Measurements from ENCODE around the gene ABL1.
A peak's percentile ranks its signal among the peaks of the same experiment; 100 is the strongest.
"Not testable (repeated sequence)": the region's sequence is repeated elsewhere in the genome, so short reads cannot be mapped to it uniquely, and the experiment has no call there.

Gene ABL1

GRCh38 chr9:130834371-130835336 lies at the start of gene ABL1:
Gene ABL1 (plus strand): TSS chr9:130835254. CDS start chr9:130835447, 193 bp downstream.
- DNase-seq = peak; percentile 63 to 67

- DNase-seq = no peak
Observed at GRCh38 chr9:130785940-130786508, 49.0 kb upstream of the ABL1 start.

- DNase-seq = no peak
Observed at GRCh38 chr9:130786526-130786925, 48.5 kb upstream of the ABL1 start.

- no peak for DNase-seq
Observed at GRCh38 chr9:130789747-130790672, 45.0 kb upstream of the ABL1 start.

GRCh38 chr9:130791303-130791894 lies 43.7 kb upstream of the ABL1 start:
- DNase-seq = no peak

GRCh38 chr9:130793589-130793988 lies 41.5 kb upstream of the ABL1 start:
- DNase-seq = no peak

GRCh38 chr9:130794021-130794420 lies 41.0 kb upstream of the ABL1 start:
- DNase-seq = not testable (repeated sequence)

- not testable (repeated sequence) for DNase-seq
Observed at GRCh38 chr9:130794423-130794822, 40.6 kb upstream of the ABL1 start.

- no peak for DNase-seq
Observed at GRCh38 chr9:130794923-130795495, 40.0 kb upstream of the ABL1 start.

- not testable (repeated sequence) for DNase-seq
Observed at GRCh38 chr9:130803116-130803515, 31.9 kb upstream of the ABL1 start.

- no peak for DNase-seq
Observed at GRCh38 chr9:130805510-130806326, 29.3 kb upstream of the ABL1 start.

- no peak for DNase-seq
Observed at GRCh38 chr9:130806327-130806716, 28.7 kb upstream of the ABL1 start.

- DNase-seq = no peak
Observed at GRCh38 chr9:130810609-130811136, 24.4 kb upstream of the ABL1 start.

- no peak for DNase-seq
Observed at GRCh38 chr9:130815242-130815808, 19.7 kb upstream of the ABL1 start.

GRCh38 chr9:130817914-130818313 lies 17.1 kb upstream of the ABL1 start:
- DNase-seq = no peak

GRCh38 chr9:130820135-130820738 lies 14.8 kb upstream of the ABL1 start:
- DNase-seq = no peak

- no peak for DNase-seq
Observed at GRCh38 chr9:130823435-130823834, 11.6 kb upstream of the ABL1 start.

- DNase-seq = no peak
Observed at GRCh38 chr9:130824079-130824478, 11.0 kb upstream of the ABL1 start.

- DNase-seq = no peak
Observed at GRCh38 chr9:130824643-130825350, 10.3 kb upstream of the ABL1 start.

GRCh38 chr9:130825351-130825651 lies 9.8 kb upstream of the ABL1 start:
- DNase-seq = no peak
